Pancreas (tissue), 10 donors: ENCODE data around the gene ALCAM. TPM values are rescaled to one million over a fixed set of nuclear protein-coding genes. Genes with fewer than 3 reads are reported as not detected.
A peak's percentile ranks its signal among the peaks of the same experiment; 100 is the strongest.

ENCODE experiments used
- ATAC-seq, 4 donors: fragments of 200-7000 bp; cut with Tn5 transposase; one replicate each; pipeline versions ENCODE4 v1.8.0 to v1.9.1; 2020; ENCODE audit warnings: mild to moderate bottlenecking in 4 of 4, moderate library complexity in 4 of 4
- DNase-seq, 6 donors: peaks; one replicate each; pipeline ENCODE4 v3.0.0-alpha.2; 2020
- FAIRE-seq: peaks from 2 replicates; lab custom pipeline; 2012; peaks lifted over from hg19 to GRCh38; lab: Jason Lieb, UNC
- H3K27ac ChIP-seq, 4 donors: fragments of 200-600 bp; sonication (generic); 1 replicate in 3 of 4; 2 replicates in 1 of 4; pipeline versions ENCODE4 v1.5.0 to v1.8.0; 2020
- H3K27me3 ChIP-seq, 4 donors: fragments of 200-600 bp; one replicate each; pipeline ENCODE4 v1.8.0; 2021
- H3K36me3 ChIP-seq, 3 donors: fragments of 200-600 bp; sonication (generic) in 1 of 3; one replicate each; pipeline versions ENCODE4 v1.5.0 to v1.8.0; 2020 to 2021
- H3K4me1 ChIP-seq, 3 donors: fragments of 200-600 bp; one replicate each; pipeline ENCODE4 v1.8.0; 2021
- H3K4me3 ChIP-seq, 4 donors: fragments of 200-600 bp; sonication (generic) in 2 of 4; one replicate each; pipeline versions ENCODE4 v1.5.0 to v1.8.0; 2020 to 2021
- H3K9me3 ChIP-seq, 4 donors: fragments of 200-600 bp; one replicate each; pipeline ENCODE4 v1.8.0; 2021
- CTCF ChIP-seq, 4 donors: fragments of 200-600 bp; sonication (generic) in 3 of 4; IDR thresholded peaks; one replicate each; pipeline versions ENCODE4 v1.5.0 to v1.8.0; 2021; ENCODE audit warnings: antibody characterized with exemption in 4 of 4
- WGBS, 2 donors: extraction: QIAGEN DNeasy Blood & Tissue Kit; methylation state at CpG; one replicate each; pipeline ENCODE4 v1.1.7; 2013; 5-methylcytosine and 5-hydroxymethylcytosine counted together
- intact Hi-C, 3 donors: fragments of 100-400 bp; cut with DNase I; formaldehyde crosslinking; loops; one replicate each; pipeline versions ENCODE4 v1.11.1 to v1.14.2; 2022
- polyA plus RNA-seq, 2 donors: library from polyadenylated mRNA; stranded (reverse); fragments of 200-250 nt; gene quantifications; one replicate each; pipeline ENCODE4 v1.2.3, GENCODE V29; 2013
- total RNA-seq, 6 donors: library from RNA; stranded (reverse); fragmentation: NEBNext Ultra II Directional in 4 of 6; extraction: Animal tissue kit (Norgen Biotek cat#: 25700) in 4 of 6; gene quantifications; one replicate each; pipeline versions ENCODE4 v1.2.1 to v1.2.4, GENCODE V29; 2021 to 2023
- donor health status: healthy with polysubstance abuse.
- donor health status: DM: no; HTN: no; CAD: no; lungs with moderate emphysema.
- donor health status: DM: no; HTN: no; CAD: no.
- donor health status: control.
- donor health status: control.
- donor health status: Bipolar disorder and iron deficiency.
- donor health status: DM: yes; HTN: yes; CAD: no.
- donor health status: DM: no; HTN: no; CAD: no.
- donor health status: DM: no; HTN: no; CAD: no.
- donor health status: DM: yes; HTN: yes; CAD: no.

Gene ALCAM
- total and polyA plus RNA-seq, 8 donors = 14.4 to 42.1 (median 27.6) TPM

GRCh38 chr3:105515372-105515771 is 148.7 kb downstream of the ALCAM start:
- ATAC-seq = no peak
- H3K9me3 ChIP-seq = no peaks in the 10 kb centered on the region
- H3K4me3 ChIP-seq = no peak overlapping the region
- WGBS, 2 donors = 88 to 95% methylated on average over 2 of the region's 2 CpGs
- H3K36me3 ChIP-seq = no peaks in the 10 kb centered on the region
- no peak overlapping the region for H3K27ac ChIP-seq
- FAIRE-seq = no peak
- H3K27me3 ChIP-seq = no peaks in the 10 kb centered on the region
- no peak for TF ChIP-seq CTCF (IDR thresholded peaks at IDR 0.05)
- no peak for DNase-seq
- H3K4me1 ChIP-seq = peaks cover 0 to 6% (median 0%) of the 10 kb centered on the region in 3 donors
- intact Hi-C loops = no loop called here

- DNase-seq = no peak
- FAIRE-seq = no peak
- Histone ChIP-seq H3K9me3 (no peaks in the 10 kb centered on the region), H3K4me3 (no peak overlapping the region), H3K4me1 (peaks cover 0 to 6% (median 0%) of the 10 kb centered on the region in 3 donors), H3K36me3 (no peaks in the 10 kb centered on the region), H3K27ac (no peak overlapping the region), H3K27me3 (no peaks in the 10 kb centered on the region)
- 45 to 52% methylated on average over 6 of the region's 6 CpGs for WGBS, 2 donors
- no peak for TF ChIP-seq CTCF (IDR thresholded peaks at IDR 0.05)
- intact Hi-C loops = no loop called here
- ATAC-seq = no peak
Observed at GRCh38 chr3:105516972-105517371, 150.3 kb downstream of the ALCAM start.

- DNase-seq (no peak), ATAC-seq (peak in 2 of 4 donors; percentile 26 to 29), FAIRE-seq (no peak)
- intact Hi-C loops = no loop called here
- Histone ChIP-seq H3K27me3 (no peaks in the 10 kb centered on the region), H3K27ac (no peak overlapping the region), H3K9me3 (no peaks in the 10 kb centered on the region), H3K36me3 (no peaks in the 10 kb centered on the region), H3K4me3 (no peak overlapping the region), H3K4me1 (peaks cover 0 to 6% (median 0%) of the 10 kb centered on the region in 3 donors)
- no peak for TF ChIP-seq CTCF (IDR thresholded peaks at IDR 0.05)
Observed at GRCh38 chr3:105518203-105518602, 151.5 kb downstream of the ALCAM start.

GRCh38 chr3:105518806-105519418 is 152.2 kb downstream of the ALCAM start:
- peak; percentile 93 for FAIRE-seq
- no peak for DNase-seq
- Histone ChIP-seq H3K4me3 (no peak overlapping the region), H3K27me3 (no peaks in the 10 kb centered on the region), H3K27ac (no peak overlapping the region), H3K36me3 (no peaks in the 10 kb centered on the region), H3K4me1 (peaks cover 0 to 6% (median 0%) of the 10 kb centered on the region in 3 donors), H3K9me3 (no peaks in the 10 kb centered on the region)
- 1% methylated on average over 4 of the region's 4 CpGs for WGBS, 2 donors
- peak; percentile 20 to 59 (median 46) for TF ChIP-seq CTCF (IDR thresholded peaks at IDR 0.05)
- intact Hi-C loops = no loop called here
- ATAC-seq = peak; percentile 73 to 89 (median 87)

GRCh38 chr3:105521770-105522169 is 155.1 kb downstream of the ALCAM start:
- Histone ChIP-seq H3K9me3 (no peaks in the 10 kb centered on the region), H3K27me3 (no peaks in the 10 kb centered on the region), H3K36me3 (no peaks in the 10 kb centered on the region), H3K4me3 (no peak overlapping the region), H3K27ac (no peak overlapping the region), H3K4me1 (peaks cover 0 to 6% (median 0%) of the 10 kb centered on the region in 3 donors)
- no peak for FAIRE-seq
- intact Hi-C loops = no loop called here
- no peak for DNase-seq
- 49 to 52% methylated on average over 2 of the region's 2 CpGs for WGBS, 2 donors
- TF ChIP-seq CTCF (IDR thresholded peaks at IDR 0.05) = no peak
- peak in 3 of 4 donors; percentile 35 to 57 (median 42) for ATAC-seq
